Activated CD8-positive, alpha-beta T cell treated with anti-CD3 and anti-CD28 coated beads for 36 hours (primary cell): ENCODE results near the gene PCBD2. TPM values are rescaled to one million over a fixed set of nuclear protein-coding genes. Genes with fewer than 3 reads are reported as not detected.

Experiments
- ATAC-seq: fragments of 200-7000 bp; cut with Tn5 transposase; one replicate; pipeline ENCODE4 v1.10.0; 2021; ENCODE audit warnings: mild to moderate bottlenecking, moderate library complexity
- CTCF ChIA-PET: fragments of 350-600 bp; sonication (Branson Sonifier 250); formaldehyde crosslinking; loops from one replicate; lab custom pipeline; 2021; ENCODE audit warnings: antibody characterized with exemption; lab: Charles Lee
- POLR2A ChIA-PET: fragments of 350-600 bp; sonication (Branson Sonifier 250); formaldehyde crosslinking; loops from one replicate; lab custom pipeline; 2021; ENCODE audit warnings: antibody characterized with exemption; lab: Charles Lee
- DNase-seq: peaks from one replicate; pipeline ENCODE4 v3.0.0-alpha.2; 2020
- H3K27ac Mint-ChIP-seq: one replicate; pipeline ENCODE4 v1.8.0; 2021; ENCODE audit warnings: mild to moderate bottlenecking, mixed read lengths
- H3K27me3 Mint-ChIP-seq: one replicate; pipeline ENCODE4 v1.8.0; 2021; ENCODE audit warnings: mixed read lengths
- H3K36me3 Mint-ChIP-seq: one replicate; pipeline ENCODE4 v1.8.0; 2021; ENCODE audit warnings: low read depth, mixed read lengths
- H3K4me1 Mint-ChIP-seq: one replicate; pipeline ENCODE4 v1.8.0; 2021; ENCODE audit warnings: low read depth, mixed read lengths
- H3K4me3 Mint-ChIP-seq: one replicate; pipeline ENCODE4 v1.8.0; 2021; ENCODE audit warnings: mild to moderate bottlenecking, moderate library complexity, mixed read lengths
- H3K9me3 Mint-ChIP-seq: one replicate; pipeline ENCODE4 v1.8.0; 2021; ENCODE audit warnings: mixed read lengths
- intact Hi-C: fragments of 100-400 bp; cut with micrococcal nuclease; formaldehyde crosslinking; loops from one replicate; pipeline ENCODE4 v1.10.0; 2022
- total RNA-seq, 2 experiments: library from RNA; stranded (reverse); gene quantifications; one replicate each; pipeline ENCODE4 v1.2.3, GENCODE V29; 2021
- TF ChIP-seq, protein P1 (sequence below): fragments of 200-600 bp; IDR thresholded peaks from one replicate; pipeline ENCODE4 v1.8.0; 2022; ENCODE audit warnings: antibody characterized with exemption, mild to moderate bottlenecking

The PCBD2 gene
- total RNA-seq, 2 experiments from 2014 or later, result 8.1 to 8.8 TPM

DNA sequence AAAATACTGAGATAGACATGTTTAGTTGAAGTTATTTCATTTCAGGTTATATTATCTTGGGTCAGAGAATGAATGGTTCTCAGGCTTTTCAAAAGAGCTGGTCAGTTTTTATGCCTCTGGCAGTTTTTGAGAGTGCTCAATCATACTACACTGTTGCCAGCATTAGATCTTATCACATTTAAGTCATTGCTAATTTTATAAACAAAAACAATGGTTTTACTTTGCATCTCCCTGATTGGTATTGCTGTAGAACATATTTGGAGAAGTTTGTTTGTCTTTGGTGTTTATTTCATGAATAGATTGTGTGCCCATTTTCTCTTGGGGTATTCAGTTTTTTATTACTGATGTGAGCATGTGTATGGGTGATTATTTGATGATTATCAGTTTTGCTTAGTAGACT, 64.2 kb downstream of the PCBD2 start:
- CTCF ChIA-PET, result no interaction called here
- peaks cover 11% of the 10 kb centered on the region for H3K36me3 Mint-ChIP-seq
- no peaks in the 10 kb centered on the region for H3K9me3 Mint-ChIP-seq
- POLR2A ChIA-PET, result no interaction called here
- TF ChIP-seq, protein P1, sequence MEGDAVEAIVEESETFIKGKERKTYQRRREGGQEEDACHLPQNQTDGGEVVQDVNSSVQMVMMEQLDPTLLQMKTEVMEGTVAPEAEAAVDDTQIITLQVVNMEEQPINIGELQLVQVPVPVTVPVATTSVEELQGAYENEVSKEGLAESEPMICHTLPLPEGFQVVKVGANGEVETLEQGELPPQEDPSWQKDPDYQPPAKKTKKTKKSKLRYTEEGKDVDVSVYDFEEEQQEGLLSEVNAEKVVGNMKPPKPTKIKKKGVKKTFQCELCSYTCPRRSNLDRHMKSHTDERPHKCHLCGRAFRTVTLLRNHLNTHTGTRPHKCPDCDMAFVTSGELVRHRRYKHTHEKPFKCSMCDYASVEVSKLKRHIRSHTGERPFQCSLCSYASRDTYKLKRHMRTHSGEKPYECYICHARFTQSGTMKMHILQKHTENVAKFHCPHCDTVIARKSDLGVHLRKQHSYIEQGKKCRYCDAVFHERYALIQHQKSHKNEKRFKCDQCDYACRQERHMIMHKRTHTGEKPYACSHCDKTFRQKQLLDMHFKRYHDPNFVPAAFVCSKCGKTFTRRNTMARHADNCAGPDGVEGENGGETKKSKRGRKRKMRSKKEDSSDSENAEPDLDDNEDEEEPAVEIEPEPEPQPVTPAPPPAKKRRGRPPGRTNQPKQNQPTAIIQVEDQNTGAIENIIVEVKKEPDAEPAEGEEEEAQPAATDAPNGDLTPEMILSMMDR, result no peak
- no peaks in the 10 kb centered on the region for H3K27me3 Mint-ChIP-seq
- peaks cover 18% of the 10 kb centered on the region for H3K4me1 Mint-ChIP-seq
- intact Hi-C loops, result no loop called here
- no peak overlapping the region for H3K4me3 Mint-ChIP-seq
- H3K27ac Mint-ChIP-seq, result no peak overlapping the region
- DNase-seq (no peak), ATAC-seq (no peak)

DNA sequence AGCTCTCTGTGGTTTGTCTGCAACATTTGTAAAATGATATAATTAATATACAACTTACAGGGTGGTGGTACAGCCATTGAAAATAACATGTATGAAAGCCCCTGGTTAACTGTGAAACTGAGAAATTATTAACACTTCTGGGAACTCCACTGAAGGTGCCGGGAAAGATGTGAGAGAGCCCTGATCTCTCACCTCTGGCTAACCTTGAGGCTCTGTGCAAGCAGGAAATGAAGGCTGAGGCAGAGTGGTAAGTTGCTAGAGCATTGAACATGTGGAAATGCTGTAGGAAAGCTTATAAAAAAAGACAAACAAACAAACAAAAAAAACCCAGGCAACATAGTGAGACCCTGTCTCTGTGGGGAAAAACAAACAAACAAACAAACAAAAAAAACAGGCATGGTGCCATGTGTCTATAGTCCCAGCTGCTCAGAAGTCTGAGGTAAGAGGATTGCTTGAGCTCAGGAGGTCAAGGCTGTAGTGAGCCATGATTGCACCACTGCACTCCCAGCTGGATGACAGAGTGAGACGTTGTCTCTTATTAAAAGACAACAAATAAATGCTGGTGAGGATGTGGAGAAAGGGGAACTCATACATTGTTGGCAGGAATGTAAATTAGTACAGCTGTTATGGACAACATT, 70.3 kb downstream of the PCBD2 start:
- TF ChIP-seq, protein P1, result no peak
- no peaks in the 10 kb centered on the region for H3K27me3 Mint-ChIP-seq
- peaks cover 19% of the 10 kb centered on the region for H3K9me3 Mint-ChIP-seq
- H3K27ac Mint-ChIP-seq, result no peak overlapping the region
- ChIA-PET CTCF (no interaction called here), POLR2A (interaction anchor here (0.5 kb wide), 1 partner anchor 241 kb away, joined by 3 read pairs; no protein-coding TSS in a partner anchor)
- DNase-seq (no peak), ATAC-seq (no peak)
- intact Hi-C loops, result no loop called here
- H3K4me1 Mint-ChIP-seq, result no peaks in the 10 kb centered on the region
- H3K36me3 Mint-ChIP-seq, result peaks cover 20% of the 10 kb centered on the region
- no peak overlapping the region for H3K4me3 Mint-ChIP-seq

- TF ChIP-seq, protein P1, result no peak
- Mint-ChIP-seq H3K36me3 (peaks cover 20% of the 10 kb centered on the region), H3K9me3 (peaks cover 20% of the 10 kb centered on the region), H3K27me3 (no peaks in the 10 kb centered on the region), H3K4me3 (no peak overlapping the region), H3K27ac (no peak overlapping the region), H3K4me1 (no peaks in the 10 kb centered on the region)
- intact Hi-C loops, result no loop called here
- ATAC-seq (no peak), DNase-seq (no peak)
- POLR2A ChIA-PET, result no interaction called here
- CTCF ChIA-PET, result no interaction called here
Measured at GRCh38 chr5:134975843-134976242, 70.9 kb downstream of the PCBD2 start.

GRCh38 chr5:134976841-134977240, 71.9 kb downstream of the PCBD2 start:
- H3K27me3 Mint-ChIP-seq, result no peaks in the 10 kb centered on the region
- H3K36me3 Mint-ChIP-seq, result peaks cover 21% of the 10 kb centered on the region
- no peak for ATAC-seq
- no peaks in the 10 kb centered on the region for H3K4me1 Mint-ChIP-seq
- no peak for DNase-seq
- TF ChIP-seq, protein P1, result no peak
- H3K4me3 Mint-ChIP-seq, result no peak overlapping the region
- intact Hi-C loops, result no loop called here
- CTCF ChIA-PET, result no interaction called here
- peaks cover 27% of the 10 kb centered on the region for H3K9me3 Mint-ChIP-seq
- POLR2A ChIA-PET, result no interaction called here
- no peak overlapping the region for H3K27ac Mint-ChIP-seq

GRCh38 chr5:134979416-134979815, 74.5 kb downstream of the PCBD2 start:
- intact Hi-C loops, result no loop called here
- ChIA-PET POLR2A (no interaction called here), CTCF (no interaction called here)
- Mint-ChIP-seq H3K27me3 (peaks cover 3% of the 10 kb centered on the region), H3K4me1 (no peaks in the 10 kb centered on the region), H3K27ac (no peak overlapping the region), H3K36me3 (peaks cover 18% of the 10 kb centered on the region), H3K9me3 (peaks cover 34% of the 10 kb centered on the region), H3K4me3 (no peak overlapping the region)
- no peak for ATAC-seq
- TF ChIP-seq, protein P1, result no peak
- DNase-seq, result no peak
